H1 (cell line): ENCODE measurements around the gene CEP128. TPM values are rescaled to one million over a fixed set of nuclear protein-coding genes. Genes with fewer than 3 reads are reported as not detected.

Source experiments
- CTCF ChIA-PET: fragments of 300-600 bp; sonication (Branson Sonifier 250); formaldehyde crosslinking; loops from one replicate; lab custom pipeline; 2021; ENCODE audit not compliant: partially characterized antibody; lab: Charles Lee
- POLR2A ChIA-PET: fragments of 300-600 bp; sonication (Branson Sonifier 250); formaldehyde crosslinking; loops from one replicate; lab custom pipeline; 2021; ENCODE audit warnings: inconsistent platforms; ENCODE audit not compliant: partially characterized antibody; lab: Charles Lee
- DNase-seq, 2 experiments: peaks; one replicate each; pipeline versions ENCODE4 v3.0.0 to v3.0.0-alpha.2; 2010 to 2022; ENCODE audit warnings: low spot score in 2 of 2, low read depth in 1 of 2, mixed read lengths in 1 of 2
- FAIRE-seq: peaks from 2 replicates; lab custom pipeline; 2011; peaks lifted over from hg19 to GRCh38; lab: Jason Lieb, UNC
- H2AFZ ChIP-seq: 2 replicates; pipeline ENCODE4 v1.8.1; 2012; ENCODE audit warnings: low read length, inconsistent platforms
- H2AK5ac ChIP-seq: 2 replicates; pipeline ENCODE4 v1.6.1; 2013; ENCODE audit warnings: low read depth, low read length
- H2BK120ac ChIP-seq: replicated peaks from 2 replicates; pipeline ENCODE3; 2013; ENCODE audit warnings: low read depth, low read length, inconsistent platforms
- H2BK12ac ChIP-seq: 2 replicates; pipeline ENCODE4 v1.6.1; 2013; ENCODE audit warnings: low read depth, low read length
- H2BK15ac ChIP-seq: 2 replicates; pipeline ENCODE4 v1.6.1; 2013; ENCODE audit warnings: low read length
- H2BK20ac ChIP-seq: 2 replicates; pipeline ENCODE4 v1.6.1; 2013; ENCODE audit warnings: low read length
- H2BK5ac ChIP-seq: 2 replicates; pipeline ENCODE4 v1.6.1; 2013; ENCODE audit warnings: low read depth, low read length
- H3K14ac ChIP-seq: 2 replicates; pipeline ENCODE4 v1.6.1; 2013; ENCODE audit warnings: inconsistent platforms; ENCODE audit not compliant: insufficient read length
- H3K18ac ChIP-seq: 2 replicates; pipeline ENCODE4 v1.6.1; 2013; ENCODE audit warnings: low read length; ENCODE audit errors: extremely low read depth
- H3K23ac ChIP-seq: 2 replicates; pipeline ENCODE4 v1.6.1; 2013; ENCODE audit warnings: inconsistent platforms; ENCODE audit not compliant: insufficient read length
- H3K23me2 ChIP-seq: 2 replicates; pipeline ENCODE4 v1.6.1; 2013; ENCODE audit warnings: low read depth, low read length
- H3K27ac ChIP-seq: 2 replicates; pipeline ENCODE4 v1.6.1; 2011; ENCODE audit warnings: low read depth, low read length, inconsistent platforms
- H3K27me3 ChIP-seq, 4 experiments: replicated peaks in 1 of 4; 1 replicate in 1 of 4; 2 replicates in 3 of 4; pipeline versions ENCODE4 v1.6.1 to v1.8.1; 2011 to 2013; ENCODE audit warnings: low read length in 3 of 4, mild to moderate bottlenecking in 3 of 4, inconsistent platforms in 2 of 4, mixed read lengths in 2 of 4, moderate library complexity in 1 of 4; ENCODE audit not compliant: control insufficient read depth in 3 of 4, insufficient read depth in 3 of 4; ENCODE audit errors: extremely low read depth in 1 of 4
- H3K36me3 ChIP-seq, 4 experiments: 2 replicates each; pipeline versions ENCODE4 v1.6.1 to v1.8.1; 2011 to 2013; ENCODE audit warnings: mild to moderate bottlenecking in 4 of 4, low read length in 3 of 4, moderate library complexity in 2 of 4, control low read depth in 1 of 4, inconsistent platforms in 1 of 4; ENCODE audit not compliant: insufficient read depth in 4 of 4, control insufficient read depth in 2 of 4
- H3K4ac ChIP-seq: replicated peaks from 2 replicates; pipeline ENCODE3; 2013; ENCODE audit warnings: low read length, low read depth, mixed read lengths, inconsistent platforms; ENCODE audit not compliant: insufficient read length
- H3K4me1 ChIP-seq, 4 experiments: replicated peaks in 1 of 4; 1 replicate in 1 of 4; 2 replicates in 3 of 4; pipeline versions ENCODE4 v1.6.1 to v1.8.1; 2011 to 2013; ENCODE audit warnings: low read length in 3 of 4, inconsistent platforms in 2 of 4, mixed read lengths in 1 of 4; ENCODE audit not compliant: insufficient read depth in 4 of 4, control insufficient read depth in 3 of 4
- H3K4me2 ChIP-seq, 2 experiments: 2 replicates each; pipeline versions ENCODE4 v1.6.1 to v1.8.1; 2011 to 2013; ENCODE audit warnings: low read depth in 2 of 2, low read length in 2 of 2, control low read depth in 1 of 2, inconsistent platforms in 1 of 2, mild to moderate bottlenecking in 1 of 2; ENCODE audit not compliant: insufficient read depth in 1 of 2
- H3K4me3 ChIP-seq, 4 experiments: fragments of 200-600, 300-600 bp in 1 of 4; sonication (generic), shearing (Covaris generic), sonication (Bioruptor Twin) in 1 of 4; 2 replicates each; pipeline versions ENCODE4 v1.5.1 to v1.8.1; 2011 to 2016; ENCODE audit warnings: low read length in 4 of 4, low read depth in 3 of 4, control low read depth in 2 of 4, inconsistent platforms in 2 of 4, mild to moderate bottlenecking in 2 of 4, mixed read lengths in 1 of 4, moderate library complexity in 1 of 4; ENCODE audit not compliant: insufficient read depth in 2 of 4; ENCODE audit errors: extremely low read depth in 1 of 4
- H3K56ac ChIP-seq: replicated peaks from 2 replicates; pipeline ENCODE3; 2013; ENCODE audit warnings: low read depth, mild to moderate bottlenecking, mixed read lengths, low read length, inconsistent platforms; ENCODE audit not compliant: insufficient read length
- H3K79me1 ChIP-seq: 2 replicates; pipeline ENCODE4 v1.6.1; 2013; ENCODE audit warnings: low read depth, low read length, control low read depth
- H3K79me2 ChIP-seq, 2 experiments: 2 replicates each; pipeline versions ENCODE4 v1.6.1 to v1.8.1; 2012 to 2013; ENCODE audit warnings: low read length in 2 of 2, mild to moderate bottlenecking in 2 of 2, inconsistent platforms in 1 of 2; ENCODE audit not compliant: insufficient read depth in 2 of 2, control insufficient read depth in 1 of 2
- H3K9ac ChIP-seq, 4 experiments: replicated peaks in 1 of 4; 1 replicate in 1 of 4; 2 replicates in 3 of 4; pipeline versions ENCODE4 v1.6.1 to v1.8.1; 2011 to 2013; ENCODE audit warnings: low read depth in 3 of 4, low read length in 3 of 4, control low read depth in 2 of 4, mild to moderate bottlenecking in 2 of 4, moderate library complexity in 2 of 4, inconsistent platforms in 1 of 4; ENCODE audit errors: extremely low read depth in 1 of 4
- H3K9me3 ChIP-seq, 2 experiments: 2 replicates each; pipeline versions ENCODE4 v1.6.1 to v1.8.1; 2012 to 2013; ENCODE audit warnings: mild to moderate bottlenecking in 2 of 2, moderate library complexity in 2 of 2, control low read depth in 1 of 2, inconsistent platforms in 1 of 2, low read depth in 1 of 2, low read length in 1 of 2, mixed read lengths in 1 of 2; ENCODE audit not compliant: insufficient read depth in 2 of 2
- H4K20me1 ChIP-seq, 2 experiments: replicated peaks in 1 of 2; 2 replicates each; pipeline versions ENCODE3 to v1.8.1; 2011 to 2013; ENCODE audit warnings: inconsistent platforms in 2 of 2, low read length in 2 of 2, mild to moderate bottlenecking in 1 of 2; ENCODE audit not compliant: insufficient read depth in 2 of 2, control insufficient read depth in 1 of 2
- H4K5ac ChIP-seq: 2 replicates; pipeline ENCODE4 v1.6.1; 2013; ENCODE audit warnings: low read length, low read depth, mixed read lengths, inconsistent platforms; ENCODE audit not compliant: insufficient read length
- H4K8ac ChIP-seq: 2 replicates; pipeline ENCODE4 v1.8.0; 2013; ENCODE audit warnings: mild to moderate bottlenecking, moderate library complexity, low read length, inconsistent platforms; ENCODE audit not compliant: insufficient read depth; ENCODE audit errors: extremely low read depth
- H4K91ac ChIP-seq: replicated peaks from 2 replicates; pipeline ENCODE3; 2013; ENCODE audit warnings: low read length, mixed read lengths, inconsistent platforms; ENCODE audit not compliant: insufficient read length
- KDM1A ChIP-seq: fragments of 200-600, 300-600 bp; sonication (generic); IDR thresholded peaks from 2 replicates; pipeline ENCODE4 v1.7.1; 2016; ENCODE audit warnings: mild to moderate bottlenecking, low read length, borderline replicate concordance
- SIRT6 ChIP-seq: IDR thresholded peaks from one replicate; pipeline ENCODE4 v1.7.1; 2012; ENCODE audit warnings: low read length, inconsistent platforms
- TAF1 ChIP-seq: IDR thresholded peaks from 2 replicates; pipeline ENCODE4 v1.6.1; 2011; ENCODE audit warnings: mild to moderate bottlenecking, low read depth, low read length
- WGBS, 2 experiments: shearing (Covaris generic) in 1 of 2; methylation state at CpG; one replicate each; pipeline versions ENCODE4 v1.1.6 to v1.1.7; 2013 to 2015; ENCODE audit warnings: low lambda C conversion rate in 2 of 2, mixed read lengths in 2 of 2, inconsistent platforms in 1 of 2, low coverage in 1 of 2, missing lambda C conversion rate in 1 of 2; ENCODE audit not compliant: insufficient replicate concordance in 2 of 2, insufficient coverage in 1 of 2, insufficient read length in 1 of 2; ENCODE audit errors: extremely low coverage in 1 of 2, missing lambda C conversion rate in 1 of 2; 5-methylcytosine and 5-hydroxymethylcytosine counted together
- polyA plus RNA-seq, 7 experiments: library from polyadenylated mRNA; depleted of rRNA in 3 of 7; stranded (reverse) in 5 of 7; unstranded in 2 of 7; fragments of >200 nt in 5 of 7; fragments of 200-250 nt in 2 of 7; gene quantifications; 1 replicate in 5 of 7; 2 replicates in 1 of 7; 4 replicates in 1 of 7; pipeline versions ENCODE4 v1.2.1 to v1.2.3, GENCODE V29; 2011 to 2013; ENCODE audit warnings: missing spikeins in 2 of 7, mixed read lengths in 2 of 7
- total RNA-seq: library from RNA; stranded (reverse); fragmentation: NEBNext Ultra II Directional; extraction: Animal tissue kit (Norgen Biotek cat#: 25700); gene quantifications from 2 replicates; pipeline ENCODE4 v1.2.1, GENCODE V29; 2021

CEP128 gene
- total and polyA plus RNA-seq, 2 of the 8 experiments (the other 6 are each of a cell fraction or from before 2014, with no cell fraction given): 1.9 to 17.0 TPM

- H3K4me1 ChIP-seq: peaks cover 0 to 4% (median 0%) of the 10 kb centered on the region in 4 experiments; a peak in 1 of 7 replicates
- no peak overlapping the region for H3K27ac ChIP-seq
- H3K9me3 ChIP-seq: no peaks in the 10 kb centered on the region
- H3K4me3 ChIP-seq: no peak overlapping the region
- H3K23ac ChIP-seq: no peak overlapping the region
- no peaks in the 10 kb centered on the region for H3K79me2 ChIP-seq
- H3K56ac ChIP-seq: no peak overlapping the region
- H3K18ac ChIP-seq: no peak overlapping the region
- H2BK15ac ChIP-seq: no peak overlapping the region
- H2BK5ac ChIP-seq: no peak overlapping the region
- no peak overlapping the region for H4K91ac ChIP-seq
- DNase-seq (no peak), FAIRE-seq (no peak)
- no peak overlapping the region for H3K9ac ChIP-seq
- no peak overlapping the region for H3K4me2 ChIP-seq
- H2AK5ac ChIP-seq: no peak overlapping the region
- no peak overlapping the region for H2BK12ac ChIP-seq
- ChIA-PET CTCF (interaction anchor here (1.2 to 1.4 kb wide), 2 partner anchors 10 to 51 kb away, joined by 3 to 9 read pairs; no protein-coding TSS in a partner anchor), POLR2A (no interaction called here)
- H3K36me3 ChIP-seq: no peaks in the 10 kb centered on the region
- no peaks in the 10 kb centered on the region for H3K27me3 ChIP-seq
- H3K14ac ChIP-seq: no peak overlapping the region
- no peaks in the 10 kb centered on the region for H4K20me1 ChIP-seq
- no peak overlapping the region for H3K4ac ChIP-seq
- 85% methylated on average over 3 of the region's 3 CpGs; no CpG with 5 or more reads in 1 of the 2 experiments for WGBS, 2 experiments
- H4K8ac ChIP-seq: no peak overlapping the region
- H3K23me2 ChIP-seq: no peaks in the 10 kb centered on the region; the same call in 1 of the 2 replicates
- H4K5ac ChIP-seq: no peak overlapping the region
- no peaks in the 10 kb centered on the region for H3K79me1 ChIP-seq
- no peak overlapping the region for H2BK20ac ChIP-seq
- H2BK120ac ChIP-seq: no peak overlapping the region
- no peak overlapping the region for H2AFZ ChIP-seq
- TF ChIP-seq SIRT6 (no peak), KDM1A (no peak), TAF1 (no peak)
Observed at GRCh38 chr14:80576401-80576800, 365.1 kb downstream of the CEP128 start.
